ENCODE measurements around the gene SF3B5. TPM values are rescaled to one million over a fixed set of nuclear protein-coding genes. Genes with fewer than 3 reads are reported as not detected.

The SF3B5 gene
- polyA plus RNA-seq, 3 donors, result 271 to 445 (median 355) TPM

- Histone ChIP-seq H3K27me3 (ENCODE audit: control insufficient read depth in 2 of 2, insufficient read depth in 2 of 2, low read length in 2 of 2) (no peaks in the 10 kb centered on the region), H2AFZ (ENCODE audit: insufficient read depth, low read depth, low read length, poor library complexity, severe bottlenecking) (no peak overlapping the region), H3K4me2 (replicated peaks; ENCODE audit: extremely low read depth, low read length, poor library complexity, severe bottlenecking) (peak overlapping the region; percentile 43), H3K9ac (ENCODE audit: insufficient read depth, low read length, poor library complexity, severe bottlenecking) (no peak overlapping the region), H3K4me3 (replicated peaks in 1 of 3; ENCODE audit: low read depth in 2 of 3, low read length in 3 of 3) (peak overlapping the region in 1 of 3 experiments; percentile 45), H3K4me1 (ENCODE audit: control insufficient read depth in 1 of 2, insufficient read depth in 2 of 2, low read length in 2 of 2) (peaks cover 31 to 38% of the 10 kb centered on the region in 2 donors), H3K27ac (ENCODE audit: low read depth in 1 of 2, low read length in 2 of 2) (no peak overlapping the region), H3K36me3 (replicated peaks in 1 of 2; ENCODE audit: control insufficient read depth in 1 of 2, insufficient read depth in 2 of 2, low read length in 2 of 2) (no peaks in the 10 kb centered on the region), H3K79me2 (ENCODE audit: insufficient read depth, low read length) (peaks cover 9% of the 10 kb centered on the region), H3K9me3 (replicated peaks in 1 of 2; ENCODE audit: control insufficient read depth in 1 of 2, insufficient read depth in 1 of 2, low read length in 2 of 2) (no peaks in the 10 kb centered on the region), H4K20me1 (ENCODE audit: insufficient read depth, low read length) (no peaks in the 10 kb centered on the region)
- peak overlapping the region in 4 of 7 donors; percentile 14 to 76 (median 68) for H3K27ac Mint-ChIP-seq
- H3K27me3 Mint-ChIP-seq (ENCODE audit: low read depth in 3 of 3), result peaks cover 0 to 3% (median 0%) of the 10 kb centered on the region in 3 donors
- WGBS (ENCODE audit: insufficient coverage), result 100% methylated on average over 1 of the region's 6 CpGs
- H3K36me3 Mint-ChIP-seq, result no peaks in the 10 kb centered on the region
- peaks cover 0 to 2% (median 0%) of the 10 kb centered on the region in 7 donors for H3K9me3 Mint-ChIP-seq
- H3K4me3 Mint-ChIP-seq, result peak overlapping the region; percentile 68 to 72
- no peak for TF ChIP-seq CTCF (IDR thresholded peaks at IDR 0.05)
- intact Hi-C loops (cut with micrococcal nuclease), result no loop called here
- H3K4me1 Mint-ChIP-seq, result peaks cover 35% of the 10 kb centered on the region
- DNase-seq, result no peak
Measured at GRCh38 chr6:144066741-144067484, 28.5 kb downstream of the SF3B5 start.

GRCh38 chr6:144066255-144066654 is 29.1 kb downstream of the SF3B5 start:
- 92% methylated on average over 2 of the region's 4 CpGs for WGBS (ENCODE audit: insufficient coverage)
- H3K4me1 Mint-ChIP-seq, result peaks cover 40% of the 10 kb centered on the region

More at GRCh38 chr6:144066255-144066654, 29.1 kb downstream of the SF3B5 start:
- Mint-ChIP-seq H3K4me3 (no peak overlapping the region), H3K27ac (peak overlapping the region in 2 of 7 donors; percentile 8 to 84), H3K9me3 (peaks cover 0 to 2% (median 0%) of the 10 kb centered on the region in 7 donors), H3K36me3 (no peaks in the 10 kb centered on the region), H3K27me3 (ENCODE audit: low read depth in 3 of 3) (peaks cover 0 to 3% (median 0%) of the 10 kb centered on the region in 3 donors)
- Histone ChIP-seq H3K9me3 (replicated peaks in 1 of 2; ENCODE audit: control insufficient read depth in 1 of 2, insufficient read depth in 1 of 2, low read length in 2 of 2) (no peaks in the 10 kb centered on the region), H3K4me3 (replicated peaks in 1 of 3; ENCODE audit: low read depth in 2 of 3, low read length in 3 of 3) (no peak overlapping the region), H4K20me1 (ENCODE audit: insufficient read depth, low read length) (no peaks in the 10 kb centered on the region), H2AFZ (ENCODE audit: insufficient read depth, low read depth, low read length, poor library complexity, severe bottlenecking) (no peak overlapping the region), H3K27ac (ENCODE audit: low read depth in 1 of 2, low read length in 2 of 2) (no peak overlapping the region), H3K79me2 (ENCODE audit: insufficient read depth, low read length) (peaks cover 9% of the 10 kb centered on the region), H3K9ac (ENCODE audit: insufficient read depth, low read length, poor library complexity, severe bottlenecking) (no peak overlapping the region), H3K4me2 (replicated peaks; ENCODE audit: extremely low read depth, low read length, poor library complexity, severe bottlenecking) (no peak overlapping the region), H3K27me3 (ENCODE audit: control insufficient read depth in 2 of 2, insufficient read depth in 2 of 2, low read length in 2 of 2) (no peaks in the 10 kb centered on the region), H3K4me1 (ENCODE audit: control insufficient read depth in 1 of 2, insufficient read depth in 2 of 2, low read length in 2 of 2) (peaks cover 31 to 38% of the 10 kb centered on the region in 2 donors), H3K36me3 (replicated peaks in 1 of 2; ENCODE audit: control insufficient read depth in 1 of 2, insufficient read depth in 2 of 2, low read length in 2 of 2) (no peaks in the 10 kb centered on the region)
- no peak for TF ChIP-seq CTCF (IDR thresholded peaks at IDR 0.05)
- DNase-seq, result no peak
- intact Hi-C loops (cut with micrococcal nuclease), result no loop called here

Measured in CD14-positive monocyte (primary cell).